ENCODE measurements around the gene ZNF436.
A peak's percentile ranks its signal among the peaks of the same experiment; 100 is the strongest.
"Not testable (repeated sequence)": the region's sequence is repeated elsewhere in the genome, so short reads cannot be mapped to it uniquely, and the experiment has no call there.

The ZNF436 gene

GRCh38 chr1:23392125-23392855 is 22.7 kb upstream of the ZNF436 start:
- DNase-seq (ENCODE audit: low spot score): no peak

- no peak for DNase-seq (ENCODE audit: low spot score)
These were observed 20.2 kb upstream of the ZNF436 start for GRCh38 chr1:23389837-23390321.

GRCh38 chr1:23387494-23387893 is 17.9 kb upstream of the ZNF436 start:
- no peak for DNase-seq (ENCODE audit: low spot score)

GRCh38 chr1:23385119-23385621 is 15.5 kb upstream of the ZNF436 start:
- DNase-seq (ENCODE audit: low spot score): no peak

GRCh38 chr1:23384312-23385058 is 14.8 kb upstream of the ZNF436 start:
- DNase-seq (ENCODE audit: low spot score): no peak

GRCh38 chr1:23383577-23384311 is 14.1 kb upstream of the ZNF436 start:
- no peak for DNase-seq (ENCODE audit: low spot score)

- DNase-seq (ENCODE audit: low spot score): no peak
These were observed 11.7 kb upstream of the ZNF436 start for GRCh38 chr1:23381233-23381885.

GRCh38 chr1:23380719-23381118 is 11.1 kb upstream of the ZNF436 start:
- no peak for DNase-seq (ENCODE audit: low spot score)

GRCh38 chr1:23380236-23380635 is 10.6 kb upstream of the ZNF436 start:
- DNase-seq (ENCODE audit: low spot score): not testable (repeated sequence)

GRCh38 chr1:23376890-23377811 is 7.5 kb upstream of the ZNF436 start:
- DNase-seq (ENCODE audit: low spot score): peak; percentile 88

GRCh38 chr1:23374079-23374735 is 4.6 kb upstream of the ZNF436 start:
- not testable (repeated sequence) for DNase-seq (ENCODE audit: low spot score)

- no peak for DNase-seq (ENCODE audit: low spot score)
These were observed 2.6 kb upstream of the ZNF436 start for GRCh38 chr1:23371987-23372880.

- no peak for DNase-seq (ENCODE audit: low spot score)
These were observed 1.3 kb upstream of the ZNF436 start for GRCh38 chr1:23370709-23371584.

GRCh38 chr1:23370330-23370708 is 683 bp upstream of the ZNF436 start:
- no peak for DNase-seq (ENCODE audit: low spot score)

GRCh38 chr1:23368562-23369334 is 888 bp downstream of the ZNF436 start:
- DNase-seq (ENCODE audit: low spot score): peak; percentile 90

- peak; percentile 99 for DNase-seq (ENCODE audit: low spot score)
These were observed 1.7 kb downstream of the ZNF436 start for GRCh38 chr1:23367791-23368561.

GRCh38 chr1:23367451-23367790 is 2.2 kb downstream of the ZNF436 start:
- no peak for DNase-seq (ENCODE audit: low spot score)

Data from LoVo (cell line).